ENCODE measurements around the gene EHBP1.

GRCh38 chr2:63008838-63009237 lies 303.3 kb downstream of the EHBP1 start:
- TF ChIP-seq CTCF (conservative IDR thresholded peaks at IDR 0.05; ENCODE audit: low read length): no peak
- no peak for TF ChIP-seq EZH2phosphoT487 (IDR thresholded peaks at IDR 0.05; ENCODE audit: borderline replicate concordance)
